Stimulated activated CD4-positive, alpha-beta T cell treated with anti-CD3 and anti-CD28 coated beads, Interleukin-2, amount 100 ng/mL, for 4 hours (primary cell): ENCODE data around the gene CASK.

Experiments used
- DNase-seq: peaks from one replicate; pipeline ENCODE4 v3.0.0-alpha.2; 2020; ENCODE audit warnings: low read depth

The CASK gene

GRCh38 chrX:41837270-41837944 is 85.9 kb downstream of the CASK start:
- DNase-seq, result no peak

GRCh38 chrX:41828826-41829225 is 94.5 kb downstream of the CASK start:
- DNase-seq, result no peak

- DNase-seq, result no peak
Observed at GRCh38 chrX:41827886-41828285, 95.5 kb downstream of the CASK start.

- DNase-seq, result no peak
Observed at GRCh38 chrX:41825796-41826195, 97.6 kb downstream of the CASK start.

GRCh38 chrX:41824551-41824950 is 98.8 kb downstream of the CASK start:
- DNase-seq, result no peak

GRCh38 chrX:41823402-41823801 is 100.0 kb downstream of the CASK start:
- DNase-seq, result no peak

- no peak for DNase-seq
Observed at GRCh38 chrX:41822892-41823291, 100.5 kb downstream of the CASK start.

- no peak for DNase-seq
Observed at GRCh38 chrX:41808047-41808446, 115.3 kb downstream of the CASK start.

- DNase-seq, result no peak
Observed at GRCh38 chrX:41802958-41803357, 120.4 kb downstream of the CASK start.

- DNase-seq, result no peak
Observed at GRCh38 chrX:41799661-41800060, 123.7 kb downstream of the CASK start.

GRCh38 chrX:41796577-41796976 is 126.8 kb downstream of the CASK start:
- DNase-seq, result no peak

- no peak for DNase-seq
Observed at GRCh38 chrX:41796046-41796445, 127.3 kb downstream of the CASK start.

- DNase-seq, result no peak
Observed at GRCh38 chrX:41789374-41789773, 134.0 kb downstream of the CASK start.

- DNase-seq, result no peak
Observed at GRCh38 chrX:41785685-41786084, 137.7 kb downstream of the CASK start.

- DNase-seq, result no peak
Observed at GRCh38 chrX:41781500-41781899, 141.9 kb downstream of the CASK start.

GRCh38 chrX:41779941-41780340 is 143.4 kb downstream of the CASK start:
- no peak for DNase-seq

GRCh38 chrX:41779030-41779564 is 144.3 kb downstream of the CASK start:
- no peak for DNase-seq

- DNase-seq, result no peak
Observed at GRCh38 chrX:41761702-41762101, 161.7 kb downstream of the CASK start.

GRCh38 chrX:41761169-41761568 is 162.2 kb downstream of the CASK start:
- no peak for DNase-seq

GRCh38 chrX:41759817-41760216 is 163.5 kb downstream of the CASK start:
- no peak for DNase-seq

GRCh38 chrX:41758401-41758800 is 165.0 kb downstream of the CASK start:
- no peak for DNase-seq

GRCh38 chrX:41750716-41751115 is 172.6 kb downstream of the CASK start:
- no peak for DNase-seq

GRCh38 chrX:41739871-41740270 is 183.5 kb downstream of the CASK start:
- no peak for DNase-seq

GRCh38 chrX:41737065-41737464 is 186.3 kb downstream of the CASK start:
- no peak for DNase-seq
